ENCODE data around the gene KRI1. TPM values are rescaled to one million over a fixed set of nuclear protein-coding genes. Genes with fewer than 3 reads are reported as not detected.

The KRI1 gene
- total and polyA plus RNA-seq, 2 of the 8 experiments (the other 6 are each of a cell fraction or from before 2014, with no cell fraction given), result 14.2 to 45.2 TPM

DNA sequence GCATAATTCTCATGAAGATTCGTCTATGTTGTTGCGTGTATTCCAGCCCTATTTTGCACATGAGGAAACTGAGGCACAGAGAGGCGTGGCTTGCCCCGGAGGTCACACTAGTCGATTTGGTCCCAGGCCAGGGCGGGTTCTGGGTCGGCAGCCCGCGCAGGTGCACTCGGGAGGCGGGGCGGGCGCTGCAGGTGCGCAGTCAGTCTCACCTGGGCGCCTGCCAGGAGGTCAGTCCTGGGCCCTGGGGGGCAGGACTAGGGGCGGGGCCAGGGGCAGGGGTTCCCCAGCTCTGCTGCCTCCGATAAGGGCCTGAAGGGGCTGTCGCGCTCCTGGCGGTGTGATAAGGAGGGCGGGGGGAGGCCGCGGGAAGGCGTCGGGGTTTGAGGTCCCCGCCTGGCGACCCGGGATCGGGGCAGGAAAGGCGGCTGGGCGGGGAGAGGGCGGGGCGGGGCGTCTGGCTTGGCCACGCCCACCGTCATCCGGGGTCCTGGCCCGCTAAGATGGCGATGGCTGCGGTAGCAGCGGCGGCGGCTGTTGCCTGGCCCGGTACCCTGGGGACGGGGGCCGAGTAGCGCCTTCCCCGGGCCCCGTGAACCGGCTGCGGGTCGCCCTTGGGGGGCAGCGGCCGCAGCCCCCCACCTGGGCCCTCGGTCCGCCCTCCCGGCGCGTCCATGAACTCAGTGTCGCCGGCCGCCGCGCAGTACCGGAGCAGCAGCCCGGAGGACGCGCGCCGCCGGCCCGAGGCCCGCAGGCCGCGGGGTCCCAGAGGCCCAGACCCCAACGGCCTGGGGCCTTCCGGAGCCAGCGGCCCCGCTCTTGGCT, 22.2 kb downstream of the KRI1 start, which contains the start of gene ATG4D (continued):
- TF ChIP-seq, protein P1, sequence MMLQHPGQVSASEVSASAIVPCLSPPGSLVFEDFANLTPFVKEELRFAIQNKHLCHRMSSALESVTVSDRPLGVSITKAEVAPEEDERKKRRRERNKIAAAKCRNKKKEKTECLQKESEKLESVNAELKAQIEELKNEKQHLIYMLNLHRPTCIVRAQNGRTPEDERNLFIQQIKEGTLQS (IDR thresholded peaks at IDR 0.05; ENCODE audit: insufficient read depth, low read depth, low read length), result no peak
- TF ChIP-seq POU5F1 (IDR thresholded peaks at IDR 0.05; ENCODE audit: low read depth, low read length) (no peak), PHF8 (conservative IDR thresholded peaks at IDR 0.05; ENCODE audit: low read depth, low read length) (peak; percentile 98), GTF2F1 (IDR thresholded peaks at IDR 0.05; ENCODE audit: borderline replicate concordance, low read depth, low read length) (no peak), TAF7 (optimal IDR thresholded peaks at IDR 0.05; ENCODE audit: borderline replicate concordance, low read depth, low read length) (peak; percentile 66), KDM1A (IDR thresholded peaks at IDR 0.05; ENCODE audit: borderline replicate concordance, low read length) (0 out of 2 replicates have a peak, but pooled peaks have one; percentile 24), SIN3A (conservative IDR thresholded peaks at IDR 0.05 in 1 of 2, IDR thresholded peaks at IDR 0.05 in 1 of 2; ENCODE audit: low read depth in 1 of 2, low read length in 2 of 2) (0 out of 4 replicates have a peak, but pooled peaks of 1 of the 2 experiments have one; percentile 51)
- TF ChIP-seq, protein P2, sequence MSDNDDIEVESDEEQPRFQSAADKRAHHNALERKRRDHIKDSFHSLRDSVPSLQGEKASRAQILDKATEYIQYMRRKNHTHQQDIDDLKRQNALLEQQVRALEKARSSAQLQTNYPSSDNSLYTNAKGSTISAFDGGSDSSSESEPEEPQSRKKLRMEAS (IDR thresholded peaks at IDR 0.05), result no peak
- TF ChIP-seq, protein P3, sequence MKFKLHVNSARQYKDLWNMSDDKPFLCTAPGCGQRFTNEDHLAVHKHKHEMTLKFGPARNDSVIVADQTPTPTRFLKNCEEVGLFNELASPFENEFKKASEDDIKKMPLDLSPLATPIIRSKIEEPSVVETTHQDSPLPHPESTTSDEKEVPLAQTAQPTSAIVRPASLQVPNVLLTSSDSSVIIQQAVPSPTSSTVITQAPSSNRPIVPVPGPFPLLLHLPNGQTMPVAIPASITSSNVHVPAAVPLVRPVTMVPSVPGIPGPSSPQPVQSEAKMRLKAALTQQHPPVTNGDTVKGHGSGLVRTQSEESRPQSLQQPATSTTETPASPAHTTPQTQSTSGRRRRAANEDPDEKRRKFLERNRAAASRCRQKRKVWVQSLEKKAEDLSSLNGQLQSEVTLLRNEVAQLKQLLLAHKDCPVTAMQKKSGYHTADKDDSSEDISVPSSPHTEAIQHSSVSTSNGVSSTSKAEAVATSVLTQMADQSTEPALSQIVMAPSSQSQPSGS (IDR thresholded peaks at IDR 0.05; ENCODE audit: low read length), result no peak
